HUES48 (cell line): ENCODE measurements around the gene RBM20.
"Not testable (repeated sequence)": the region's sequence is repeated elsewhere in the genome, so short reads cannot be mapped to it uniquely, and the experiment has no call there.

Experiments
- H3K27ac ChIP-seq: one replicate; pipeline ENCODE4 v1.7.0; 2013; ENCODE audit warnings: low read depth, low read length, inconsistent platforms
- H3K27me3 ChIP-seq: 2 replicates; pipeline ENCODE4 v1.6.1; 2013; ENCODE audit warnings: mild to moderate bottlenecking, low read length; ENCODE audit not compliant: control insufficient read depth, insufficient read depth
- H3K36me3 ChIP-seq: 2 replicates; pipeline ENCODE4 v1.6.1; 2013; ENCODE audit warnings: low read length; ENCODE audit not compliant: control insufficient read depth, insufficient read depth
- H3K4me1 ChIP-seq: 2 replicates; pipeline ENCODE4 v1.6.1; 2013; ENCODE audit warnings: mild to moderate bottlenecking, low read length; ENCODE audit not compliant: control insufficient read depth, insufficient read depth
- H3K4me3 ChIP-seq: 2 replicates; pipeline ENCODE4 v1.5.1; 2013; ENCODE audit warnings: mild to moderate bottlenecking, low read depth, low read length
- H3K9ac ChIP-seq: 2 replicates; pipeline ENCODE4 v1.6.1; 2013; ENCODE audit warnings: mild to moderate bottlenecking, low read depth, low read length, moderate library complexity
- H3K9me3 ChIP-seq: 2 replicates; pipeline ENCODE4 v1.6.1; 2013; ENCODE audit warnings: low read length; ENCODE audit not compliant: control insufficient read depth, insufficient read depth

The RBM20 gene

GRCh38 chr10:110664483-110665420 lies 20.6 kb downstream of the RBM20 start:
- Histone ChIP-seq H3K4me3 (no peak overlapping the region), H3K9me3 (no peaks in the 10 kb centered on the region), H3K27ac (no peak overlapping the region), H3K27me3 (peaks cover 32% of the 10 kb centered on the region), H3K9ac (no peak overlapping the region), H3K36me3 (no peaks in the 10 kb centered on the region), H3K4me1 (peaks cover 31% of the 10 kb centered on the region)

DNA sequence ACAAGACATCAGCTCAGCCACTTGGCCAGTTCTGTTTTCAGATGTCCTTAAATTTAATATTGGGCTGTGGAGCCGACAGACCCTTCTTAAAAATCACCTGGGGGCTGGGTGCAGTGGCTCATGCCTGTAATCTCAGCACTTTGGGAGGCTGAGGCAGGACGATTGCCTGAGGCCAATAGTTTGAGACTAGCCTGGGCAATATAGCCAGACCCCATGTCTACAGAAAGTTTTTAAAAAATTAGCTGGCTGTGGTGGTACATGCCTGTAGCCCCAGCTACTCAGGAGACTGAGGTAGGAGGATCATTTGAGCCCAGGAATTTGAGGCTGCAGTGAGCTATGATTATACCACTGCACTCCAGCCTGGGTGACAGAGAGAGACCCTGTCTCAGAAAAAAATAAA lies 22.1 kb downstream of the RBM20 start:
- H3K9ac ChIP-seq, H3K9me3 ChIP-seq, H3K4me3 ChIP-seq, H3K36me3 ChIP-seq, H3K27ac ChIP-seq: not testable (repeated sequence)
- H3K27me3 ChIP-seq: peaks cover 47% of the 10 kb centered on the region
- H3K4me1 ChIP-seq: peaks cover 31% of the 10 kb centered on the region

- H3K27me3 ChIP-seq: peaks cover 51% of the 10 kb centered on the region
- H3K9ac ChIP-seq: no peak overlapping the region
- H3K27ac ChIP-seq: no peak overlapping the region
- H3K9me3 ChIP-seq: no peaks in the 10 kb centered on the region
- H3K4me3 ChIP-seq: no peak overlapping the region
- peaks cover 31% of the 10 kb centered on the region for H3K4me1 ChIP-seq
- H3K36me3 ChIP-seq: no peaks in the 10 kb centered on the region
Observed at GRCh38 chr10:110666673-110667072, 22.5 kb downstream of the RBM20 start.

GRCh38 chr10:110667620-110668343 lies 23.6 kb downstream of the RBM20 start:
- Histone ChIP-seq H3K27me3 (peaks cover 62% of the 10 kb centered on the region), H3K27ac (peak overlapping the region; percentile 89), H3K36me3 (no peaks in the 10 kb centered on the region), H3K9me3 (no peaks in the 10 kb centered on the region), H3K9ac (peak overlapping the region; percentile 7; the same call in 1 of the 2 replicates), H3K4me3 (peak overlapping the region; percentile 42), H3K4me1 (peaks cover 31% of the 10 kb centered on the region)

GRCh38 chr10:110668443-110668842 lies 24.3 kb downstream of the RBM20 start:
- Histone ChIP-seq H3K4me3 (peak overlapping the region; percentile 42; the same call in 1 of the 2 replicates), H3K9ac (no peak overlapping the region), H3K27me3 (peaks cover 69% of the 10 kb centered on the region), H3K4me1 (peaks cover 31% of the 10 kb centered on the region), H3K36me3 (no peaks in the 10 kb centered on the region), H3K27ac (peak overlapping the region; percentile 89), H3K9me3 (no peaks in the 10 kb centered on the region)

- H3K36me3 ChIP-seq: no peaks in the 10 kb centered on the region
- H3K9me3 ChIP-seq: no peaks in the 10 kb centered on the region
- no peak overlapping the region for H3K9ac ChIP-seq
- no peak overlapping the region for H3K27ac ChIP-seq
- H3K4me3 ChIP-seq: no peak overlapping the region
- H3K4me1 ChIP-seq: peaks cover 31% of the 10 kb centered on the region
- peaks cover 73% of the 10 kb centered on the region for H3K27me3 ChIP-seq
Observed at GRCh38 chr10:110670335-110670734, 26.2 kb downstream of the RBM20 start.

GRCh38 chr10:110671788-110672579 lies 27.8 kb downstream of the RBM20 start:
- H3K4me1 ChIP-seq: peaks cover 26% of the 10 kb centered on the region
- H3K27me3 ChIP-seq: peaks cover 67% of the 10 kb centered on the region
- H3K36me3 ChIP-seq: no peaks in the 10 kb centered on the region
- peak overlapping the region; percentile 67 for H3K4me3 ChIP-seq
- H3K9me3 ChIP-seq: no peaks in the 10 kb centered on the region
- no peak overlapping the region for H3K27ac ChIP-seq
- H3K9ac ChIP-seq: no peak overlapping the region

GRCh38 chr10:110672580-110672919 lies 28.4 kb downstream of the RBM20 start:
- Histone ChIP-seq H3K4me1 (peaks cover 21% of the 10 kb centered on the region), H3K36me3 (no peaks in the 10 kb centered on the region), H3K27me3 (peaks cover 61% of the 10 kb centered on the region), H3K9me3 (no peaks in the 10 kb centered on the region), H3K9ac (no peak overlapping the region), H3K27ac (no peak overlapping the region), H3K4me3 (peak overlapping the region; percentile 67)

DNA sequence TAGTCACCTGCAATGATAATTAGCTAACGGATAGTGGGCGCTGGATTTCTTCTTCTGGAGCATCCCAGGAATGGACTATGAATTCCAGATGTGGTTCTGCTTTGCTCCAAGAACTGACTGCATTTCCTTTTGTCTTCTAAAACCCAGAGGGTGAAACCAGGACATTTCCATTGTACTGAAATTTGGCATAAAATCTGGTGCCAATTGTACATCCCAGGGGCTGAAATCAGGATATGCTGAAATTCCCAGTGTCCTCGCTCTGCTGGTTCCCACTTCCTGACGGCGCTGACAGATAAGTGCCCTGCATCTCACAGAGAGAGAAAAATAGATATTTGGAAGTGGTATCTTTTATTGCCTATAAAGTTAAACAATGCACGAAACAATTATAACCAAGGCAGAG lies 31.9 kb downstream of the RBM20 start:
- H3K36me3 ChIP-seq: no peaks in the 10 kb centered on the region
- H3K4me1 ChIP-seq: peaks cover 7% of the 10 kb centered on the region; the same call in 1 of the 2 replicates
- peaks cover 28% of the 10 kb centered on the region for H3K27me3 ChIP-seq
- H3K9me3 ChIP-seq: no peaks in the 10 kb centered on the region
- no peak overlapping the region for H3K4me3 ChIP-seq
- H3K27ac ChIP-seq: no peak overlapping the region
- no peak overlapping the region for H3K9ac ChIP-seq

GRCh38 chr10:110679486-110680272 lies 35.5 kb downstream of the RBM20 start:
- Histone ChIP-seq H3K27ac (no peak overlapping the region), H3K9ac (no peak overlapping the region), H3K27me3 (no peaks in the 10 kb centered on the region), H3K4me3 (no peak overlapping the region), H3K36me3 (no peaks in the 10 kb centered on the region), H3K4me1 (peaks cover 11% of the 10 kb centered on the region), H3K9me3 (no peaks in the 10 kb centered on the region)
